ENCODE measurements around the gene CASS4.
"Not testable (repeated sequence)": the region's sequence is repeated elsewhere in the genome, so short reads cannot be mapped to it uniquely, and the experiment has no call there.

CASS4 gene

GRCh38 chr20:56391596-56392131 lies 20.4 kb upstream of the CASS4 start:
- DNase-seq (ENCODE audit: extremely low read depth in 1 of 2, low read depth in 1 of 2) = no peak

GRCh38 chr20:56392132-56392880 lies 19.8 kb upstream of the CASS4 start, which contains the start of the genes AURKA and CSTF1:
TSS of gene AURKA (minus strand) at chr20:56392215. CDS start at chr20:56388197, 4,018 bp downstream.
TSS of gene CSTF1 (plus strand) at chr20:56392645. CDS start at chr20:56395553, 2,908 bp downstream.
- DNase-seq (ENCODE audit: extremely low read depth in 1 of 2, low read depth in 1 of 2) = peak; percentile 98 to 99

GRCh38 chr20:56392881-56393482 lies 19.1 kb upstream of the CASS4 start:
- no peak for DNase-seq (ENCODE audit: extremely low read depth in 1 of 2, low read depth in 1 of 2)

- DNase-seq (ENCODE audit: extremely low read depth in 1 of 2, low read depth in 1 of 2) = no peak
Measured at GRCh38 chr20:56393653-56394052, 18.4 kb upstream of the CASS4 start.

GRCh38 chr20:56395166-56395565 lies 16.9 kb upstream of the CASS4 start:
- no peak for DNase-seq (ENCODE audit: extremely low read depth in 1 of 2, low read depth in 1 of 2)

GRCh38 chr20:56400001-56400640 lies 11.9 kb upstream of the CASS4 start:
- DNase-seq (ENCODE audit: extremely low read depth in 1 of 2, low read depth in 1 of 2) = peak; percentile 32 to 35

- no peak for DNase-seq (ENCODE audit: extremely low read depth in 1 of 2, low read depth in 1 of 2)
Measured at GRCh38 chr20:56403465-56403864, 8.6 kb upstream of the CASS4 start.

GRCh38 chr20:56405356-56405755 lies 6.7 kb upstream of the CASS4 start:
- not testable (repeated sequence) for DNase-seq (ENCODE audit: extremely low read depth in 1 of 2, low read depth in 1 of 2)

GRCh38 chr20:56406910-56407309 lies 5.2 kb upstream of the CASS4 start:
- no peak for DNase-seq (ENCODE audit: extremely low read depth in 1 of 2, low read depth in 1 of 2)

- DNase-seq (ENCODE audit: extremely low read depth in 1 of 2, low read depth in 1 of 2) = no peak
Measured at GRCh38 chr20:56409521-56409920, 2.5 kb upstream of the CASS4 start.

- DNase-seq (ENCODE audit: extremely low read depth in 1 of 2, low read depth in 1 of 2) = no peak
Measured at GRCh38 chr20:56409956-56410355, 2.1 kb upstream of the CASS4 start.

GRCh38 chr20:56411287-56411686 lies 773 bp upstream of the CASS4 start:
- DNase-seq (ENCODE audit: extremely low read depth in 1 of 2, low read depth in 1 of 2) = not testable (repeated sequence)

- DNase-seq (ENCODE audit: extremely low read depth in 1 of 2, low read depth in 1 of 2) = no peak
Measured at GRCh38 chr20:56412473-56412790, 372 bp downstream of the CASS4 start.

- no peak for DNase-seq (ENCODE audit: extremely low read depth in 1 of 2, low read depth in 1 of 2)
Measured at GRCh38 chr20:56412949-56413348, 889 bp downstream of the CASS4 start.

GRCh38 chr20:56414842-56415765 lies 3.0 kb downstream of the CASS4 start:
- DNase-seq (ENCODE audit: extremely low read depth in 1 of 2, low read depth in 1 of 2) = no peak

GRCh38 chr20:56417402-56417801 lies 5.3 kb downstream of the CASS4 start:
- DNase-seq (ENCODE audit: extremely low read depth in 1 of 2, low read depth in 1 of 2) = no peak

- DNase-seq (ENCODE audit: extremely low read depth in 1 of 2, low read depth in 1 of 2) = no peak
Measured at GRCh38 chr20:56417911-56418310, 5.9 kb downstream of the CASS4 start.

GRCh38 chr20:56418385-56418861 lies 6.4 kb downstream of the CASS4 start:
- no peak for DNase-seq (ENCODE audit: extremely low read depth in 1 of 2, low read depth in 1 of 2)

- no peak for DNase-seq (ENCODE audit: extremely low read depth in 1 of 2, low read depth in 1 of 2)
Measured at GRCh38 chr20:56420028-56420427, 8.0 kb downstream of the CASS4 start.

GRCh38 chr20:56420940-56421688 lies 9.1 kb downstream of the CASS4 start:
- DNase-seq (ENCODE audit: extremely low read depth in 1 of 2, low read depth in 1 of 2) = no peak

All from activated CD8-positive, alpha-beta memory T cell treated with anti-CD3 and anti-CD28 coated beads for 1 hour (primary cell).